ENCODE results near the gene PDK2.

DNA sequence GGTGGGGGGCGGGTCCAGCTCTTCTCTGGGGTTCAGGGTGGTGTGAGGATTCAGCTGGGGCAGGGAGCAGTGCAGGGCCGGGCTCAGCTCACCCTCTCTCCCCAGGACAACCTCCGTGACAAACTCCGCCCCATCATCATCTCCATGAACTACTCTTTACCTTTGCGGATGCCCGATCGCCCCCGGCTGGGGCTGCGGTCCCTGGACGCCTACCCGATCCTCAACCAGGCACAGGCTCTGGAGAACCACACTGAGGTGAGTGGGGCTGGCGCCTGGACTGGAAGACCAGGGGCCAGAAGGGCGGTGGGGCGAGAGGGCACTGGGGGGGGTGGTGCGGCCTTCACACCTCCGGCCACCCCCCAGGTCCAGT is 18.9 kb upstream of the PDK2 start:
- TF ChIP-seq, protein P1, sequence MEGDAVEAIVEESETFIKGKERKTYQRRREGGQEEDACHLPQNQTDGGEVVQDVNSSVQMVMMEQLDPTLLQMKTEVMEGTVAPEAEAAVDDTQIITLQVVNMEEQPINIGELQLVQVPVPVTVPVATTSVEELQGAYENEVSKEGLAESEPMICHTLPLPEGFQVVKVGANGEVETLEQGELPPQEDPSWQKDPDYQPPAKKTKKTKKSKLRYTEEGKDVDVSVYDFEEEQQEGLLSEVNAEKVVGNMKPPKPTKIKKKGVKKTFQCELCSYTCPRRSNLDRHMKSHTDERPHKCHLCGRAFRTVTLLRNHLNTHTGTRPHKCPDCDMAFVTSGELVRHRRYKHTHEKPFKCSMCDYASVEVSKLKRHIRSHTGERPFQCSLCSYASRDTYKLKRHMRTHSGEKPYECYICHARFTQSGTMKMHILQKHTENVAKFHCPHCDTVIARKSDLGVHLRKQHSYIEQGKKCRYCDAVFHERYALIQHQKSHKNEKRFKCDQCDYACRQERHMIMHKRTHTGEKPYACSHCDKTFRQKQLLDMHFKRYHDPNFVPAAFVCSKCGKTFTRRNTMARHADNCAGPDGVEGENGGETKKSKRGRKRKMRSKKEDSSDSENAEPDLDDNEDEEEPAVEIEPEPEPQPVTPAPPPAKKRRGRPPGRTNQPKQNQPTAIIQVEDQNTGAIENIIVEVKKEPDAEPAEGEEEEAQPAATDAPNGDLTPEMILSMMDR (IDR thresholded peaks at IDR 0.05; ENCODE audit: insufficient read depth, low read length, poor library complexity, severe bottlenecking), result no peak
- no peak for TF ChIP-seq EZH2phosphoT487 (conservative IDR thresholded peaks at IDR 0.05; ENCODE audit: low read length)
